H1 (cell line): ENCODE data around the gene ENTR1. TPM values are rescaled to one million over a fixed set of nuclear protein-coding genes. Genes with fewer than 3 reads are reported as not detected.

Experiments
- ATF2 ChIP-seq: IDR thresholded peaks from 2 replicates; pipeline ENCODE4 v1.6.1; 2012; ENCODE audit warnings: low read length, inconsistent platforms
- HDAC2 ChIP-seq, 2 experiments: fragments of 300-600 bp in 1 of 2; sonication (generic) in 1 of 2; IDR thresholded peaks; 2 replicates each; pipeline ENCODE4 v1.6.1; 2011 to 2012; ENCODE audit warnings: low read depth in 2 of 2, low read length in 2 of 2, mild to moderate bottlenecking in 2 of 2, moderate library complexity in 2 of 2, borderline replicate concordance in 1 of 2, inconsistent platforms in 1 of 2
- KDM4A ChIP-seq: IDR thresholded peaks from one replicate; pipeline ENCODE4 v1.7.1; 2012; ENCODE audit warnings: low read depth, mild to moderate bottlenecking, moderate library complexity, low read length, inconsistent platforms; ENCODE audit not compliant: severe bottlenecking
- PHF8 ChIP-seq: fragments of 200-600 bp; sonication (generic); conservative IDR thresholded peaks from 2 replicates; pipeline ENCODE4 v1.7.1; 2012; ENCODE audit warnings: low read depth, mild to moderate bottlenecking, inconsistent platforms, low read length, moderate library complexity
- POLR2A ChIP-seq, 2 experiments: IDR thresholded peaks; 1 replicate in 1 of 2; 2 replicates in 1 of 2; pipeline ENCODE4 v1.6.1; 2011; ENCODE audit warnings: low read depth in 2 of 2, low read length in 2 of 2, mild to moderate bottlenecking in 2 of 2; ENCODE audit errors: control extremely low read depth in 1 of 2
- SP4 ChIP-seq: IDR thresholded peaks from 2 replicates; pipeline ENCODE4 v1.6.1; 2012; ENCODE audit warnings: low read length, inconsistent platforms
- polyA plus RNA-seq, 7 experiments: library from polyadenylated mRNA; depleted of rRNA in 3 of 7; stranded (reverse) in 5 of 7; unstranded in 2 of 7; fragments of >200 nt in 5 of 7; fragments of 200-250 nt in 2 of 7; gene quantifications; 1 replicate in 5 of 7; 2 replicates in 1 of 7; 4 replicates in 1 of 7; pipeline versions ENCODE4 v1.2.1 to v1.2.3, GENCODE V29; 2011 to 2013; ENCODE audit warnings: missing spikeins in 2 of 7, mixed read lengths in 2 of 7
- total RNA-seq: library from RNA; stranded (reverse); fragmentation: NEBNext Ultra II Directional; extraction: Animal tissue kit (Norgen Biotek cat#: 25700); gene quantifications from 2 replicates; pipeline ENCODE4 v1.2.1, GENCODE V29; 2021
- TF ChIP-seq, protein P1 (sequence below): fragments of 300-600 bp; sonication (generic); IDR thresholded peaks from 2 replicates; pipeline ENCODE4 v1.7.1; 2012; ENCODE audit warnings: low read length, moderate library complexity, mild to moderate bottlenecking, inconsistent platforms; ENCODE audit not compliant: insufficient replicate concordance

The ENTR1 gene
- total and polyA plus RNA-seq, 2 of the 8 experiments (the other 6 are each of a cell fraction or from before 2014, with no cell fraction given): 65.2 to 102 TPM

- TF ChIP-seq, protein P1, sequence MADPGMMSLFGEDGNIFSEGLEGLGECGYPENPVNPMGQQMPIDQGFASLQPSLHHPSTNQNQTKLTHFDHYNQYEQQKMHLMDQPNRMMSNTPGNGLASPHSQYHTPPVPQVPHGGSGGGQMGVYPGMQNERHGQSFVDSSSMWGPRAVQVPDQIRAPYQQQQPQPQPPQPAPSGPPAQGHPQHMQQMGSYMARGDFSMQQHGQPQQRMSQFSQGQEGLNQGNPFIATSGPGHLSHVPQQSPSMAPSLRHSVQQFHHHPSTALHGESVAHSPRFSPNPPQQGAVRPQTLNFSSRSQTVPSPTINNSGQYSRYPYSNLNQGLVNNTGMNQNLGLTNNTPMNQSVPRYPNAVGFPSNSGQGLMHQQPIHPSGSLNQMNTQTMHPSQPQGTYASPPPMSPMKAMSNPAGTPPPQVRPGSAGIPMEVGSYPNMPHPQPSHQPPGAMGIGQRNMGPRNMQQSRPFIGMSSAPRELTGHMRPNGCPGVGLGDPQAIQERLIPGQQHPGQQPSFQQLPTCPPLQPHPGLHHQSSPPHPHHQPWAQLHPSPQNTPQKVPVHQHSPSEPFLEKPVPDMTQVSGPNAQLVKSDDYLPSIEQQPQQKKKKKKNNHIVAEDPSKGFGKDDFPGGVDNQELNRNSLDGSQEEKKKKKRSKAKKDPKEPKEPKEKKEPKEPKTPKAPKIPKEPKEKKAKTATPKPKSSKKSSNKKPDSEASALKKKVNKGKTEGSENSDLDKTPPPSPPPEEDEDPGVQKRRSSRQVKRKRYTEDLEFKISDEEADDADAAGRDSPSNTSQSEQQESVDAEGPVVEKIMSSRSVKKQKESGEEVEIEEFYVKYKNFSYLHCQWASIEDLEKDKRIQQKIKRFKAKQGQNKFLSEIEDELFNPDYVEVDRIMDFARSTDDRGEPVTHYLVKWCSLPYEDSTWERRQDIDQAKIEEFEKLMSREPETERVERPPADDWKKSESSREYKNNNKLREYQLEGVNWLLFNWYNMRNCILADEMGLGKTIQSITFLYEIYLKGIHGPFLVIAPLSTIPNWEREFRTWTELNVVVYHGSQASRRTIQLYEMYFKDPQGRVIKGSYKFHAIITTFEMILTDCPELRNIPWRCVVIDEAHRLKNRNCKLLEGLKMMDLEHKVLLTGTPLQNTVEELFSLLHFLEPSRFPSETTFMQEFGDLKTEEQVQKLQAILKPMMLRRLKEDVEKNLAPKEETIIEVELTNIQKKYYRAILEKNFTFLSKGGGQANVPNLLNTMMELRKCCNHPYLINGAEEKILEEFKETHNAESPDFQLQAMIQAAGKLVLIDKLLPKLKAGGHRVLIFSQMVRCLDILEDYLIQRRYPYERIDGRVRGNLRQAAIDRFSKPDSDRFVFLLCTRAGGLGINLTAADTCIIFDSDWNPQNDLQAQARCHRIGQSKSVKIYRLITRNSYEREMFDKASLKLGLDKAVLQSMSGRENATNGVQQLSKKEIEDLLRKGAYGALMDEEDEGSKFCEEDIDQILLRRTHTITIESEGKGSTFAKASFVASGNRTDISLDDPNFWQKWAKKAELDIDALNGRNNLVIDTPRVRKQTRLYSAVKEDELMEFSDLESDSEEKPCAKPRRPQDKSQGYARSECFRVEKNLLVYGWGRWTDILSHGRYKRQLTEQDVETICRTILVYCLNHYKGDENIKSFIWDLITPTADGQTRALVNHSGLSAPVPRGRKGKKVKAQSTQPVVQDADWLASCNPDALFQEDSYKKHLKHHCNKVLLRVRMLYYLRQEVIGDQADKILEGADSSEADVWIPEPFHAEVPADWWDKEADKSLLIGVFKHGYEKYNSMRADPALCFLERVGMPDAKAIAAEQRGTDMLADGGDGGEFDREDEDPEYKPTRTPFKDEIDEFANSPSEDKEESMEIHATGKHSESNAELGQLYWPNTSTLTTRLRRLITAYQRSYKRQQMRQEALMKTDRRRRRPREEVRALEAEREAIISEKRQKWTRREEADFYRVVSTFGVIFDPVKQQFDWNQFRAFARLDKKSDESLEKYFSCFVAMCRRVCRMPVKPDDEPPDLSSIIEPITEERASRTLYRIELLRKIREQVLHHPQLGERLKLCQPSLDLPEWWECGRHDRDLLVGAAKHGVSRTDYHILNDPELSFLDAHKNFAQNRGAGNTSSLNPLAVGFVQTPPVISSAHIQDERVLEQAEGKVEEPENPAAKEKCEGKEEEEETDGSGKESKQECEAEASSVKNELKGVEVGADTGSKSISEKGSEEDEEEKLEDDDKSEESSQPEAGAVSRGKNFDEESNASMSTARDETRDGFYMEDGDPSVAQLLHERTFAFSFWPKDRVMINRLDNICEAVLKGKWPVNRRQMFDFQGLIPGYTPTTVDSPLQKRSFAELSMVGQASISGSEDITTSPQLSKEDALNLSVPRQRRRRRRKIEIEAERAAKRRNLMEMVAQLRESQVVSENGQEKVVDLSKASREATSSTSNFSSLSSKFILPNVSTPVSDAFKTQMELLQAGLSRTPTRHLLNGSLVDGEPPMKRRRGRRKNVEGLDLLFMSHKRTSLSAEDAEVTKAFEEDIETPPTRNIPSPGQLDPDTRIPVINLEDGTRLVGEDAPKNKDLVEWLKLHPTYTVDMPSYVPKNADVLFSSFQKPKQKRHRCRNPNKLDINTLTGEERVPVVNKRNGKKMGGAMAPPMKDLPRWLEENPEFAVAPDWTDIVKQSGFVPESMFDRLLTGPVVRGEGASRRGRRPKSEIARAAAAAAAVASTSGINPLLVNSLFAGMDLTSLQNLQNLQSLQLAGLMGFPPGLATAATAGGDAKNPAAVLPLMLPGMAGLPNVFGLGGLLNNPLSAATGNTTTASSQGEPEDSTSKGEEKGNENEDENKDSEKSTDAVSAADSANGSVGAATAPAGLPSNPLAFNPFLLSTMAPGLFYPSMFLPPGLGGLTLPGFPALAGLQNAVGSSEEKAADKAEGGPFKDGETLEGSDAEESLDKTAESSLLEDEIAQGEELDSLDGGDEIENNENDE: no peak
- TF ChIP-seq KDM4A: peak; percentile 47
- TF ChIP-seq POLR2A (IDR thresholded peaks at IDR 0.05; ENCODE audit: control extremely low read depth in 1 of 2, low read depth in 2 of 2, low read length in 2 of 2): 0 out of 3 replicates have a peak, but pooled peaks of 1 of the 2 experiments have one; percentile 24
- TF ChIP-seq HDAC2 (IDR thresholded peaks at IDR 0.05; ENCODE audit: borderline replicate concordance in 1 of 2, low read depth in 2 of 2, low read length in 2 of 2): no peak
- no peak for TF ChIP-seq SP4
- TF ChIP-seq PHF8: no peak
- no peak for TF ChIP-seq ATF2
These were observed 11.0 kb downstream of the ENTR1 start (continued) for GRCh38 chr9:136399176-136400037.
